ENCODE data around the gene PDP2.

Gene PDP2

GRCh38 chr16:66880288-66881013 lies at the start of gene PDP2:
PDP2 (plus strand) TSS chr16:66880515; CDS start chr16:66884285, 3,770 bp downstream.
- in situ Hi-C loops (cut with HindIII; ENCODE audit: low sequenced_read_pairs), result loop anchor here (5.0 kb wide), 1 partner anchor 57 kb away; the partner anchor contains the start of gene CES2

GRCh38 chr16:66832190-66832589 lies 48.1 kb upstream of the PDP2 start:
- in situ Hi-C loops (cut with HindIII; ENCODE audit: low sequenced_read_pairs), result no loop called here

GRCh38 chr16:66832661-66833305 lies 47.5 kb upstream of the PDP2 start:
- in situ Hi-C loops (cut with HindIII; ENCODE audit: low sequenced_read_pairs), result no loop called here

- in situ Hi-C loops (cut with HindIII; ENCODE audit: low sequenced_read_pairs), result no loop called here
Observed at GRCh38 chr16:66834746-66835145, 45.6 kb upstream of the PDP2 start.

- in situ Hi-C loops (cut with HindIII; ENCODE audit: low sequenced_read_pairs), result no loop called here
Observed at GRCh38 chr16:66840883-66841282, 39.4 kb upstream of the PDP2 start.

GRCh38 chr16:66841366-66841765 lies 38.9 kb upstream of the PDP2 start:
- in situ Hi-C loops (cut with HindIII; ENCODE audit: low sequenced_read_pairs), result no loop called here

- in situ Hi-C loops (cut with HindIII; ENCODE audit: low sequenced_read_pairs), result no loop called here
Observed at GRCh38 chr16:66842765-66843164, 37.5 kb upstream of the PDP2 start.

GRCh38 chr16:66843191-66843590 lies 37.1 kb upstream of the PDP2 start:
- in situ Hi-C loops (cut with HindIII; ENCODE audit: low sequenced_read_pairs), result no loop called here

- in situ Hi-C loops (cut with HindIII; ENCODE audit: low sequenced_read_pairs), result no loop called here
Observed at GRCh38 chr16:66844009-66844341, 36.3 kb upstream of the PDP2 start.

- in situ Hi-C loops (cut with HindIII; ENCODE audit: low sequenced_read_pairs), result no loop called here
Observed at GRCh38 chr16:66844342-66845079, 35.8 kb upstream of the PDP2 start, which contains the start of gene CA7. CA7 (plus strand) TSS chr16:66844414; CDS start chr16:66844488, 74 bp downstream.

GRCh38 chr16:66845080-66845410 lies 35.3 kb upstream of the PDP2 start:
- in situ Hi-C loops (cut with HindIII; ENCODE audit: low sequenced_read_pairs), result no loop called here

- in situ Hi-C loops (cut with HindIII; ENCODE audit: low sequenced_read_pairs), result no loop called here
Observed at GRCh38 chr16:66845791-66846221, 34.5 kb upstream of the PDP2 start.

- in situ Hi-C loops (cut with HindIII; ENCODE audit: low sequenced_read_pairs), result no loop called here
Observed at GRCh38 chr16:66846266-66846665, 34.0 kb upstream of the PDP2 start.

GRCh38 chr16:66846831-66847230 lies 33.5 kb upstream of the PDP2 start:
- in situ Hi-C loops (cut with HindIII; ENCODE audit: low sequenced_read_pairs), result no loop called here

- in situ Hi-C loops (cut with HindIII; ENCODE audit: low sequenced_read_pairs), result no loop called here
Observed at GRCh38 chr16:66847533-66848067, 32.7 kb upstream of the PDP2 start.

- in situ Hi-C loops (cut with HindIII; ENCODE audit: low sequenced_read_pairs), result no loop called here
Observed at GRCh38 chr16:66848172-66848571, 32.1 kb upstream of the PDP2 start.

- in situ Hi-C loops (cut with HindIII; ENCODE audit: low sequenced_read_pairs), result no loop called here
Observed at GRCh38 chr16:66849021-66849420, 31.3 kb upstream of the PDP2 start.

GRCh38 chr16:66849549-66849948 lies 30.8 kb upstream of the PDP2 start:
- in situ Hi-C loops (cut with HindIII; ENCODE audit: low sequenced_read_pairs), result no loop called here

- in situ Hi-C loops (cut with HindIII; ENCODE audit: low sequenced_read_pairs), result no loop called here
Observed at GRCh38 chr16:66850115-66850815, 30.1 kb upstream of the PDP2 start.

GRCh38 chr16:66851166-66851964 lies 28.9 kb upstream of the PDP2 start:
- in situ Hi-C loops (cut with HindIII; ENCODE audit: low sequenced_read_pairs), result no loop called here

Measured in endothelial cell of hepatic sinusoid (primary cell).